Mesodermal cell (in vitro differentiated cells): Measurements from ENCODE around the gene PDC.
"Not testable (repeated sequence)": the region's sequence is repeated elsewhere in the genome, so short reads cannot be mapped to it uniquely, and the experiment has no call there.

ENCODE experiments used
- H3K27ac ChIP-seq: 2 replicates; pipeline ENCODE4 v1.7.0; 2013; ENCODE audit warnings: mild to moderate bottlenecking, low read depth, low read length, moderate library complexity; ENCODE audit not compliant: severe bottlenecking
- H3K36me3 ChIP-seq: 2 replicates; pipeline ENCODE4 v1.7.1; 2013; ENCODE audit warnings: mild to moderate bottlenecking, low read length, moderate library complexity; ENCODE audit not compliant: control insufficient read depth, insufficient read depth
- H3K4me1 ChIP-seq: one replicate; pipeline ENCODE4 v1.7.1; 2013; ENCODE audit warnings: mild to moderate bottlenecking, low read length; ENCODE audit not compliant: insufficient read depth, control insufficient read depth, poor library complexity, severe bottlenecking
- H3K4me3 ChIP-seq: 2 replicates; pipeline ENCODE4 v1.7.0; 2013; ENCODE audit warnings: low read length, control low read depth, mild to moderate bottlenecking; ENCODE audit not compliant: insufficient read depth, poor library complexity, severe bottlenecking; ENCODE audit errors: extremely low read depth
- H3K9me3 ChIP-seq: 2 replicates; pipeline ENCODE4 v1.7.1; 2013; ENCODE audit warnings: mild to moderate bottlenecking, low read length, moderate library complexity; ENCODE audit not compliant: control insufficient read depth
- WGBS, 2 experiments: methylation state at CpG; one replicate each; pipeline ENCODE4 v1.1.5; 2013; ENCODE audit warnings: missing lambda C conversion rate in 2 of 2; ENCODE audit not compliant: insufficient coverage in 2 of 2; 5-methylcytosine and 5-hydroxymethylcytosine counted together

Gene PDC

DNA sequence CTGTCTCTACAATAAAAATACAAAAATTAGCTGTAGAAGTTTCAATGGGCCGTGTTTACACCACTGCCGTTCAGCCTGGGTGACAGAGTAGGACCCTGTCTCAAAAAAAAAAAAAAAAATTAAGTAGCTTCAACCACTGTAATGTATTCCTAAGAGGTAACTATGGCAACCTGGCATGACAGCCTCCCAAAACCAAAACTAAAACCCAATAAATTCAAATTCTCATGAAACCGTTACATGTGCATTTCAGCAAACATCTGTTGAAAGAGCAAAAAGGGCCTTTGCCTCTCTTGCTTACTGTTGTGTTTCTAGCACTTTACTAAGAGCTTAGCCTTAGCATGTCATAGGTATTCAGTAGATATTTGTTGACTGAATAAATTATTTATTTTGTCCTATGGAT lies 51.8 kb downstream of the PDC start:
- H3K9me3 ChIP-seq = no peaks in the 10 kb centered on the region
- no peaks in the 10 kb centered on the region for H3K4me1 ChIP-seq
- no peak overlapping the region for H3K27ac ChIP-seq
- peaks cover 47% of the 10 kb centered on the region for H3K36me3 ChIP-seq
- WGBS, 2 experiments = 100% methylated on average over 1 of the region's 3 CpGs; no CpG with 5 or more reads in 1 of the 2 experiments
- no peak overlapping the region for H3K4me3 ChIP-seq

DNA sequence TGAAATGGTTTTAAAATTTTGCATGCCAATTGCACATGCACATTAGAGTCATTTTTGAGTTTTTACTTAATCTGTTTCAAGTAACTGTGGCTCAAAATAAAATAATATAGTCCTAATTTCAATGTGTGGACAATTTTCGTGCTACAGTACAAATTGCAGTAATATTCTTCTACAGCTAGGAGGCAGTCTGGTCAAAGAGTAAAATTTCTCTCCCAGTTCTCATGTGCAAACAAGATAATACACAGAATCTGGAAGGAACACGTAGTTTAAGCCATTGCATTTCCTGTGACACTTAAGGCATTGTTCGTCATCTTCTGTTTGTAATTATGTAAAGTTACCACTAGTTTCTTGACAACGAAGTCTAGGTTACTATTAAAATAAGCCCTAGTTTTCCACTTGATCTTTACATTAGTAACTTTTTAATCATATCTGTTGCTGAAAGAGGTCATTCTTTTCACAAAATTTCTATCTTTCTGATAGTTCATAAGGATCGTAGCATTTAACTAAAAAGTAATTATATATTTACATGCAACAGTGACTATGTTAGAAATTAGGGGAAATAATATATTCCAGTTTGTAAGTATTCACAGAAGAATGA lies 56.4 kb downstream of the PDC start:
- no peak overlapping the region for H3K4me3 ChIP-seq
- no peak overlapping the region for H3K27ac ChIP-seq
- 40 to 80% methylated on average over 1 to 3 of the region's 5 CpGs for WGBS, 2 experiments
- H3K4me1 ChIP-seq = no peaks in the 10 kb centered on the region
- H3K36me3 ChIP-seq = peaks cover 52% of the 10 kb centered on the region
- H3K9me3 ChIP-seq = no peaks in the 10 kb centered on the region

DNA sequence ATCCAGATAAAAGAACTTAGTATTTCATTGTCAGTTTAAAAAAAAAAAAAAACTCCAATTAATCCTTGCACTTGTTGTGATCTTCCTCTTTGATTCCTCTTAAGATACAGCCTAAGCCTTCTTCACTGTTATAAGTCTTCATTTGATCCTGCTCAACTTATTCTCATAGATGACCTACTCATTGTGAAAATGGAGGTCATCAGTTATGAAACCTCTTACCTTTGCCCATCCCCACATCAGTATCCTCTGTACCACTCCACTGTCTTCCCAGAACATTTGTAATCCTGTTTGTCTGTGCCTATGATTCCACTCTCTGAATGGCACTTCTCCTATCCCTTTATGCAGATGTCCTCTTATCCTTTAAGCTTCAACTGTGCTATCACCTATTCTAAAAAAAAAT lies 57.3 kb downstream of the PDC start:
- no peaks in the 10 kb centered on the region for H3K4me1 ChIP-seq
- no peak overlapping the region for H3K4me3 ChIP-seq
- peaks cover 50% of the 10 kb centered on the region for H3K36me3 ChIP-seq
- no peaks in the 10 kb centered on the region for H3K9me3 ChIP-seq
- H3K27ac ChIP-seq = no peak overlapping the region

DNA sequence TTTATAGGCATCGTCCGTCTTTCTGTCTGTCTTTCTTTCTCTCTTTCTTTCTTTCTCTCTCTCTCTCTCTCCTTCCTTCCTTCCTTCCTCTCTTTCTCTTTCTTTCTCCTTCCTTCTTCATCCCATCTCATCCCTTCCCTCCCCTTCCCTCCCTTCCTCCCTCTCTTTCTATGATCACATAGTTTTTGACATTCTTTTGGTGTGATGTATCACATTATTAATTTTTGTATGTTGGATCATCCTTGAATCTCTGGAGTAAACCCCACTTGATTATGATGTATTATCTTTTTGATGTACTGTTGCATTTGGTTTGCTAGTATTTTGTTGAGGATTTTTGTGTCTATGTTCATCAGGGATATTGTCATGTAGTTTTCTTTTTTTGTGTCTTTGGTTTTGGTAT lies 59.5 kb downstream of the PDC start:
- not testable (repeated sequence) for H3K9me3 ChIP-seq, H3K4me1 ChIP-seq, H3K27ac ChIP-seq, H3K4me3 ChIP-seq
- 100% methylated on average over 2 of the region's 2 CpGs for WGBS, 2 experiments
- peaks cover 49% of the 10 kb centered on the region for H3K36me3 ChIP-seq
